ENCODE measurements around the gene NFIA. TPM values are rescaled to one million over a fixed set of nuclear protein-coding genes. Genes with fewer than 3 reads are reported as not detected.

Gene NFIA
- total RNA-seq, 1 experiment from 2014 or later, result 20.9 TPM

- H3K4me3 ChIP-seq (ENCODE audit: low read depth in 2 of 2, low read length in 2 of 2), result no peak overlapping the region
- ATAC-seq (no peak), DNase-seq (ENCODE audit: low read depth, low spot score) (no peak)
- no peaks in the 10 kb centered on the region for H3K36me3 ChIP-seq (ENCODE audit: control insufficient read depth, insufficient read depth, low read length)
- TF ChIP-seq TCF7L2 (IDR thresholded peaks at IDR 0.05; ENCODE audit: low read depth, low read length), result no peak
- no peak for TF ChIP-seq SIN3A (IDR thresholded peaks at IDR 0.05; ENCODE audit: borderline replicate concordance, insufficient read depth, low read depth, low read length)
- TF ChIP-seq POLR2AphosphoS5 (IDR thresholded peaks at IDR 0.05; ENCODE audit: low read depth, low read length), result no peak
- no peak for TF ChIP-seq REST (IDR thresholded peaks at IDR 0.05; ENCODE audit: insufficient read depth in 1 of 2, low read depth in 2 of 2, low read length in 1 of 2)
- no peak for TF ChIP-seq CTCF (IDR thresholded peaks at IDR 0.05)
- intact Hi-C loops (cut with micrococcal nuclease; ENCODE audit: unreplicated experiment), result no loop called here
- ChIA-PET POLR2A (no interaction called here), CTCF (no interaction called here)
- no peaks in the 10 kb centered on the region for H3K9me3 ChIP-seq (ENCODE audit: control insufficient read depth, insufficient read depth, low read depth, low read length)
- BruUV-seq (replicated peaks), result no TSS peak
- no peaks in the 10 kb centered on the region for H3K4me1 ChIP-seq (ENCODE audit: control insufficient read depth, insufficient read depth, low read length)
- H3K27ac ChIP-seq (ENCODE audit: low read length), result no peak overlapping the region
- no peaks in the 10 kb centered on the region for H3K27me3 ChIP-seq (ENCODE audit: control insufficient read depth, insufficient read depth, low read length)
- in situ Hi-C loops (cut with HindIII; ENCODE audit: low pct_unique_long_range_greater_than_20kb, low sequenced_read_pairs), result no loop called here
These were observed 116.2 kb downstream of the NFIA start for GRCh38 chr1:61198554-61198953.

DNA sequence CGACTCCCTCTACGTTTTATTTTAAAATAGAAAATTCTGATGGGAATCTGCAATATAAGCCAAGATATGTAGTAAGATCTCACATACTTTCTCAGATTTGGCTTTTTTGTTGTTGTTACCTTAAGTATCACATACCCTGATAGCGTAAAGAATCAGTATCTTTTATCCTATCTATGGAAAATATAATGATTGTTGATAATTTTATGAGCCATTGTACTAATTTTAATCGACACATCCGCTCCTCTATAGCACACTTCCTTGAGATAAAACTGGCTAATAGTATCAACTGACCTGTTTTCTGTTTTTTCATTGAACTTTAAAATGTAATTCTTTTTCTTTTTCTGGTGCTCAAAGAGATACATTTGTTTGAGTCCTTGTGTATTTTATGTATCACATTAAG is 118.7 kb downstream of the NFIA start:
- ATAC-seq (no peak), DNase-seq (ENCODE audit: low read depth, low spot score) (no peak)
- TF ChIP-seq POLR2AphosphoS5 (IDR thresholded peaks at IDR 0.05; ENCODE audit: low read depth, low read length) (no peak), SIN3A (IDR thresholded peaks at IDR 0.05; ENCODE audit: borderline replicate concordance, insufficient read depth, low read depth, low read length) (no peak), TCF7L2 (IDR thresholded peaks at IDR 0.05; ENCODE audit: low read depth, low read length) (no peak), CTCF (IDR thresholded peaks at IDR 0.05) (no peak), REST (IDR thresholded peaks at IDR 0.05; ENCODE audit: insufficient read depth in 1 of 2, low read depth in 2 of 2, low read length in 1 of 2) (no peak)
- no peak overlapping the region for H3K27ac ChIP-seq (ENCODE audit: low read length)
- no peaks in the 10 kb centered on the region for H3K9me3 ChIP-seq (ENCODE audit: control insufficient read depth, insufficient read depth, low read depth, low read length)
- POLR2A ChIA-PET, result interaction anchor here (0.6 kb wide), 1 partner anchor 30 kb away, joined by 5 read pairs; no protein-coding TSS in a partner anchor
- no peaks in the 10 kb centered on the region for H3K4me1 ChIP-seq (ENCODE audit: control insufficient read depth, insufficient read depth, low read length)
- H3K27me3 ChIP-seq (ENCODE audit: control insufficient read depth, insufficient read depth, low read length), result no peaks in the 10 kb centered on the region
- intact Hi-C loops (cut with micrococcal nuclease; ENCODE audit: unreplicated experiment) (no loop called here), in situ Hi-C loops (cut with HindIII; ENCODE audit: low pct_unique_long_range_greater_than_20kb, low sequenced_read_pairs) (no loop called here)
- no peak overlapping the region for H3K4me3 ChIP-seq (ENCODE audit: low read depth in 2 of 2, low read length in 2 of 2)
- no TSS peak for BruUV-seq (replicated peaks)
- H3K36me3 ChIP-seq (ENCODE audit: control insufficient read depth, insufficient read depth, low read length), result no peaks in the 10 kb centered on the region
- CTCF ChIA-PET, result interaction anchor here (0.7 kb wide), 1 partner anchor 146 kb away, joined by 6 read pairs; no protein-coding TSS in a partner anchor

Measured in Panc1 (cell line).